GM19043 (cell line): ENCODE results near the gene BRD1.
"Not testable (repeated sequence)": the region's sequence is repeated elsewhere in the genome, so short reads cannot be mapped to it uniquely, and the experiment has no call there.

Source experiments
- ATAC-seq: cut with Tn5 transposase; IDR thresholded peaks from one replicate; pipeline ENCODE4 v1.9.1; 2021; ENCODE audit warnings: low read depth; ENCODE audit not compliant: unreplicated experiment

BRD1 gene

DNA sequence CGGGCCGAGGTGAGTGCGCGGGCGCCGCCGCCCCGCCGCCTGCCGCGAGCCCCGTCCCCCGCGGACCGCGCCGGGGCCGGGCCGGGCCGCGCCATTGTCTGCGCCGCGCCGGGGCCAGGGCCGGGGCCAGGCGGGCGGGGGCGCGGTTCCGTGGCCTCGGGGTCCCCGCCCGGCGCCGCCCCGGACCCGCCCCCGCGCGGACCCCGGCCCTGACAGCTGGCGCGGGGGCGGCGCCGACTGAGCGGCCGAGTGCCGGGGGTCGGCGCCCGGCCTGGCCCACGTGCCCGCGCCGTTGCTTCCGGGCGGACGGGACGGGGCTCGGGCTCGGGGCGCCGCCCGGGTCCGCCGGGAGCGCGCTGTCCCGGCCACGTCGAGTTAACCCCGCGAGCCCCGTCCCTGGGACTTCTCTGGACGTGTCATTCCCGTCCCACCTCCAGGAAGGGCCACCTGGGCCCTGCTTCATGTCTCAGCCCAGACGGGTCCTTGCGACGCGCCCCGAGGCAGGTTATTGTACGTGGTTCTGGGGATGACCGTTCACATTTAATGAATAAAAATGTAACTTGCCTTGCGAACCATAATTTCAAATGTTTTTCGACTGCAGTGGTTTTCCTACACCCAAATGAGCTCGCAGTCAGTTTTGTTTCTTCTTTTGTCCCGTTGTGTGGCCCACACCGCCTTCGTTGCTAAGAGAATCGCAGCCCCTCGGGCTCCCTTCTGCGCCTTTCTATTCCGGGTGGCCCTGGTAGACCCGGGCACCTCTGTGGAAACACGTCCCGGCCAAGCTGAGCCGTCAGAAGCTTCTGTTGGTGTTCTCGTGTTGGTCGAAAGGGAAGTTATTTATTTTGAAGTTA is 26.5 kb upstream of the BRD1 start:
- ATAC-seq = peak; percentile 26

DNA sequence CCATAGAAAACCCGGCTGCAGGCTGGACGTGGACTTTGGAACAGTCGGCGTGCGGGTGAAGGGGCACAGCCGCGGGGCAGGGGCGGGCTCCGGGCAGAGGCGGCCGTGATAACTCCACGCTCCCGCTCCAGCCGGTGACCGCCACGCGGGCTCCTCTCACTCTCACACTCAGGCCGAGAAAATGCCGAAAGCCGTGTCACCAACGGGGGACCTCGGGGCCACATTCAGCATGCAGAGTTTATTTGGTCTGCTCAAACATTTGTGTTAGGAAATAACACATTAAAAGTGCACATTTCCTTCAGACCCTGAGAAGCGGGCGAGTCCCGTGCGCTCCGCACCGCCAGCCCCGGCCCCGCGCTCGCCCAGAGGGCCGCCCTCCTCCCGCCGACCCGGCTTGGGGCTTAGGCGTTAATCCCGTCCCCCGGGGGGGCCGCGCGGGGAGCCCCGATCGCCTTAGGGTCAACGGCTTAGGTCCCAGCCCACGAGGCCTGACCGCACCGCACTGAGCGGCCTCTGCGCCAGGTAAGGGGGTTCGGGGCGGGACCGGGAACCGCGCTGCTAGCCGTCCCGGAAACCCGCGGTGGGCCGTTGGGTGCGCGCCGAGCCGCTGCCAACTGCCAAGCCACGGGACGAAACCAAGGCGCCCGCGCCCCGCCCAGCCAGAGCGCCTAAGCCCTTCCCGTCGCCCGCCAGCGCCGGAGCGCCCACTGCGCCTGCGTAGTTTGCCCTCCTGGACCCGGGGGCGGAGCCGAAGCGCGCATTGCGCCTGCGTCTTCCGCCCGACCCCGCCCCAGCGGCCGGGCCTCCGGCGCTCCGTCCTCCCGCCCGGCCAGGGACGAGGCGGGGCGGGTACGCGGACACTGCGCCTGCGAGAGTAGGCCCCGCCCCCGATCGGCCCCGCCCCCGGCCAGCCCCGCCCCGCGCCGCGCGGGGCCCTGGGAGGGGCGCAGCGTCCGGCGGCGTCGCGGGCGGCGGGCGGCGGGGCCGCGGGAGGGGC is 25.5 kb upstream of the BRD1 start, which contains the start of gene ZBED4:
ZBED4 (plus strand) TSS at position 947 of the 997 bp plus-strand sequence. CDS start 29,819 bp downstream, outside the sequence.
- peak; percentile 69 for ATAC-seq

DNA sequence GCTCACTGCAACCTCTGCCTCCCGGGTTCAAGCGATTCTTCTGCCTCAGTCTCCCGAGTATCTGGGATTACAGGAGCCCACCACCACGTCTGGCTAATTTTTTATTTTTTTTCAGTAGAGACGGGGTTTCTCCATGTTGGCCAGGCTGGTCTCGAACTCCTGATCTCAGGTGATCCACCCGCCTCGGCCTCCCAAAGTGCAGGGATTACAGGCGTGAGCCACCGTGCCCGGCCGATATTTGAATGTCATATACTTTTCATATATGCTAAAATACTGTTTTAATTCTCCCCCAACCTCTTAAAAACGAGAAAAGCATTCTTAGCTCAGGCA is 24.9 kb upstream of the BRD1 start:
- ATAC-seq = not testable (repeated sequence)

DNA sequence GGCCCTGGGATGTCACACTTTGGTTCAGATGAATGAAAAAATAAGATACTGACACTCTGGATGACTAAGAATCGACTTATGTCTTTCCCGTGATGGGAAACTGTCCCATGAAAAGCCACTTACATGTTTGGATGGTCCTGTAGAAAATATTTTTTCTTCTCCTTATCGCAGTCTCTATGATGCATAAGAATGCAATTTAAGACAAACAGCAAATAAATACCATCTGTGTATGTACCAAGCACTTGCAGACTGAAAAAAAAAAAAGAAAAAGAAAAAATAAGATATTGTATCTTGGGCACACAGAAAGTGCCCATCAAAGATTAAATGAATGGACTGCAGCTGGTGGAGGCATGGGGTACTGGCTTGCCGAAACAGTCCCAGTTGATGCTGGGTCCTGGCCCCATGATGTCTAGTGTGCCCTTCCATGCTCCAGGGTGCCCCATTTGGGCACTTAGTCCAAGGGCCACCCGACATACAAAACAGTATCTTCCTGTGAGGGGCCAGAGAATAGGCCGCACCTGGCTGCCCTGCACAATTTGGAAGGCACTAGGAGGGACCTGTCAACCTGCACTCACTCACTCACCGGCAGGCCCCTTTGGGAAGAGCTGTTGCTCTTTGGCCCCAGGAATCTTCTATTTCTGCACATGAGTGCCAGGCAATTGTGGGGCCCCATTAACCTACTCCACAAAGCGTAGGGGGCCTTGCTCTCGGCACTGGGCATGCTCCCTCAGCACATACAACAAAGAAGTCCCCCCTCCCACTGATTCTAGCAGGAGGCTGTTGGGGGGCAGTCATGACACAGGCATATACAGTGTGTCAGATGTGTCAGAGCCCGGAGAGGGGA is 23.5 kb upstream of the BRD1 start:
- no peak for ATAC-seq

DNA sequence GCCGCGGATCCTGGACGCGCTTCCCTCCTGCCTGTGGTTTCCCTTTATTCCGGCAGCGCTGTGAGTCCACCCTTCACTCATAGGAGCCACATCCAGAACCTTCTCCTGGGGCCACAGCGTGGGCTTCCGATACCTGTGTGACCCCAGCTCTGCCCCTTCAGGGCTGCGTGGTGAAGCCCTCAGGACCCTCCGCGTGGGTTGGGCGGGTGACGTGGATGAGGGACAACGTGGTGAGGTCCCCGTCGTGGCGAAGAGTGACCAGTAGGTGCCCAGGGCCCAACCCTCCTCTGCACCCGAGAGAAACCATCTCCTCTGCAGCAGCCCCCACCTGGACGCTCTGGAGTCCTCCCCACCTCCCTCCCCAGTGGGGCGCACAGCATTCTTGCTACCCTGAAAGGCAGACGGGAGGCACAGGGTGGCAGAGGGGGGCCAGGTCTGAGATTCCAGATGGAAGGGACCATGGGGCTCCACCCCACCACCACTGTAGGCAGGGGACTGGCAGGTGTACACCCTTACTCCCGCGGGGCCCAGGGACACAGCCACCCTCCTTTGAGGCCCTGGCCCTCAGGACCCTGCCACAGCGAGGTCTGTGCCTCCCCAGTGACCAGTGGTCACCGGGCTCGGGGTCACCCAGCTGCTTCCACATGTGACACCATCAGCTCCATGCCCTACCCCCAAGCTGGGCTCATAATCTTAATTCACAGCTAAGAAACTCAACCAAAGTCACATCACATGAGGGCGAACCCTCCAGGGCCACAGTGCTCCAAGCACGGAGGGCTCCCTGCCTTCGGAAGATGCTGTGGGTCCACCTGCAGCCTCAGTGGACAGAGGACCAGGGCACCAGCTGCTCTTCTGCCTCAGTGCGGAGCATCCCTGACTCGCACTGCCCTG is 22.6 kb upstream of the BRD1 start:
- no peak for ATAC-seq

DNA sequence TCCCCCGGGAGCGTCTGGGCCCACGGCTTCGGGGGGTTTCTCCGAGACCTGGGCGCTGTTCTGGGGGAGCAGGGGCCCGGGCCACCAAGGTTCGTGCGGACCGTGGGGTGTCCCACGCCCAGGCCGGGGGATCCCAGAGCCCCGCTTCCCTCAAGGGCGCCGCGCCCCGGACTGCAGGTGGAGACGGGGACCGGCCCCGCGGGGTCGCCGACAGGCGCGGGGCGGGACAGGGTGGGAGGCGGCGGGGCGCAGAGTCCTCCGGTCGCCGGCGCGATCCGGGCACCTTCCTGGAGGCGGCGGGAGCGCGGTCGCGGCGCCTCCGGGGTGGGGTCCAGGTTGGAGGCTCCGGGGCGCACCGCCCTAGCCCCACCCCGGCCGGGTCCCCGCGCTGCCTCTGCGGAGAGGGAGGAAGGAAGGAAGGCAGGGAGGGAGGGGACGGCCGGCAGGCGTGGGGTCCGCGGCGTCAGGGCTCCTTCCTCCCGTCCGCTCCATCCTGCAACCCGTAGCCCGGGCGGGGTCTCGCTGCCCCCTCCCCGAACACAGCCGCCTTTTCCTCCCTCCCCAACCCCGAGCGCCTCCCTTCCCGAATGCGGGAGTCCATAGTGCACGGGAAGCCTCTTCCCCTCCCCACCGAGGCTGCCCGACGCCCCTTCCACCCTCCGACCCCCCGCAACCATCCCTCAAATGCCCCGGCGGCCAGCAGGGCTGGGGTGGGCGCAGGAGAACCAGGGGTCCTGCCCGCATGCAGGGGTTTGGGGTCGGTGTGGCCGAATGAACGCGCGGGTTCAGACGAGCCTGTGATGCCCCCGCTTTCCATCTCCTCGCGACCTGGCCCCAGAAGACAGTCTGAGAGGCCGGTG is 21.7 kb upstream of the BRD1 start:
- ATAC-seq = no peak

DNA sequence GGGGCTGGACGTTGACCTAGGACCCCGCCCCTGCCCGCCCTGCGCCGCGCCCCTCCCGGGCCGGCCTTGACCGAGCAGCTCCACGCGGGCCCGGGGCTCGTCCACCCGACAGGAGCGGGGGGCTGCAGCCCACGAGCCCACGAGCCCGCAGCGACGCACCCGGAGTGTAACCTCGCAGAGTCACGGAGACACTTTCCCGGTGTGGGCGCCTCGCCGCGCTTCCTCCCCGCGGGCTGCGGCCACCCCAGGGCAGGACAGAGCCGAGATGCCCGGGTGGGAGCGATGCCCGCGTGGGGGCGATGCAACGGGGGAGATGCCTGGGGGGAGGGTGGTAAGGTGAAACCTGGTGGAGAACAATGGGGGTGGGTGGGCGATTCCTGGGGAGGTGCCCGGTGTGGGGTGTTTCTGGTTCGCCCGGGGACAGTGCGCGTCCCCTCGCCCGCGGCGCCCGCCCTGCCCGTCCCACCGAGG is 21.1 kb upstream of the BRD1 start:
- no peak for ATAC-seq

DNA sequence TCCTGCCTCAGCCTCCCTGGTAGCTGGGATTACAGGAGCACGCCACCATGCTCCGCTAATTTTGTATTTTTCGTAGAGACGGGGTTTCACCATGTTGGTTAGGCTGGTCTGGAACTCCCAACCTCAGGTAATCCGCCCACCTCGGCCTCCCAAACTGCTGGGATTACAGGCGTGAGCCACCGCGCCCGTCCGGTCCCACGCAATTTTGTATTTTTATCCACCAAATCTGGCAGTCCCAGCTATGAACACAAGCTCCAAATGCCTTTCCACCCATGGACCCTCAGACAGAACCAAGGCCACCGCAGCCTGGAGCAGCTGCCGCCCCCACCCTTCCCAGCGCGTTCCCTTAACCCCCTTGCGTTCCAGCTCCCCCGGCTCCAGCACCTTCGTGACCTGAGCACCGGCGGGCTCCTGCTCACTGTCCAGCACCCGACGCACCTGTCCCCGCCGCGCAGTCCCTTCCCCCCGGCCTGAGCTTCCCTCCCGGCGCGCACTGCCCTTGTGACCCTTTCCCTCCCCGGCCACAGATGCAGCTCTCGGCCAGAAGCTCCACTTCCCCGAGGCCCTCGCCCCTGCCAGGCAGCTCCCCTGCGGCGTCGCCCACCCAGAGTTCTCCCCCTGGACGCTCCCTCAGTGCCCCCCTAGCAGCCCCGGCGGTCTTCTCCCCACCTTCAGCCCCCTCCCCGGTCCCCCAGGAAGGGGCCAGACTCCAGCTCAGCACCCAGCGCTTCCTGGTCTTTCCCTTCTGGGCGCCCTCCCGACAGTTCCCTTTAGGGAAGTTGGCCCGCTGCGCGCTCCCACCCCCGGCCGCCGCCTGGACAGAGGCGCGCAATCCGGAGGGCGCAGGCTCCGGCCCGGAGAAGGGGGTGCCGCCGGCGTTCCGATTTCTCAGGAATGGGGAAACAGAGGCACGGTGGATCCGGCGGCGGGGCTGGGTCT is 20.3 kb upstream of the BRD1 start:
- no peak for ATAC-seq

DNA sequence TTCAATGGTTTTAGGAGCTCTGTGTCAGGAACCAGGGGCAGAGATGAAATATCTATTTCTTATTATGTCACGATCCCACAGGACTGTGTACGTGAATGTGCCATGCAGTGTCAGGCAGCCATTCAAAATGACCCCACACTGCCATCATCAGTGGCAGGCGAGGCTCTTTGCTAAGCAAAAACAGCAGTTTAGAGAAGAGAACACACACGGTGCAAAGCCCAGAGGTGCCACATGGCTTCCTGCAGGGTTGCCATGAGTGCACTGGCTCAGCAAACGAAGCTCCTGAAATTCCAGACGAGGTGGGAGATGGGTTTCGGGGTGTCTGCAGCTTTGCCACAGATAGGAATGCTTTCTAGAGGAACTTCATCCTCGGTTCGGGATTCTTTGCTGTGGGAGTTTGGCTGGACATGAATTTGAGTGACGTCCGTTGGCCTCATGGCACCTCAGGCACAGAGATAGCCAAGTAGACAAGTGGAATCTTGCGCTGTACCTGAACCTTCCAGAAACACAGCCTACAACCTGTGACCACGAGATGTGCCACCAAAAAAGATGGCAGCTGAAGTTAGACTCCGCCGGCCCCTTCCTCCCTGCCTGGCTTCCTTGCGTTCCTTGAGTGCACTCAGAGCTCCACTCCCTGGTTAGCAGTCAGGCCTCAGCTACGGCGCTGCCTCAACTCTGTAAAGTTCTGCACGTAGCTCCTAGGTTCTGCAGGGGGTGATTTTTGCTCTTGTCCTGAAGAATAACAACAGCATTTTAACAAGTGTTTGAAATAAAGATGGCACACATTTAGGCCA is 18.2 kb upstream of the BRD1 start:
- ATAC-seq = no peak

DNA sequence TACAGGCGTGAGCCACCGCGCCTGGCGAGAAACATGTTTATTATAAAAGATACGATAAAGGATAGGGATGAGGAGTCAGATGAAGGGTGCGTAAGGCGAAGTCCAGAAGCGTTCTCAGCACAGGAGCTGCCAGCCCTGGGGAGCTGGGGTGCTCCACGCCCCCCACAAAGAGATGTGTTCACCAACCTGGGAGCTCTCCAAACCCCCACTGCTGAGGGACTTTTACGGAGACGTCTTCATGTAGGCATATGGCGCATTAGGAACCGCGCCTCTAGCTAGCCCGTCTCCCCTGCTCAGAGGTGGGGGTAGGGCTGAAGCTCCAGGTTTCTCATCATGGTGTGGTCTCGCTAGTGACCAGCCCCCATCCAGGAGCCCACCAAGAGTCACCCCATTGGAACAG is 17.6 kb upstream of the BRD1 start:
- no peak for ATAC-seq

DNA sequence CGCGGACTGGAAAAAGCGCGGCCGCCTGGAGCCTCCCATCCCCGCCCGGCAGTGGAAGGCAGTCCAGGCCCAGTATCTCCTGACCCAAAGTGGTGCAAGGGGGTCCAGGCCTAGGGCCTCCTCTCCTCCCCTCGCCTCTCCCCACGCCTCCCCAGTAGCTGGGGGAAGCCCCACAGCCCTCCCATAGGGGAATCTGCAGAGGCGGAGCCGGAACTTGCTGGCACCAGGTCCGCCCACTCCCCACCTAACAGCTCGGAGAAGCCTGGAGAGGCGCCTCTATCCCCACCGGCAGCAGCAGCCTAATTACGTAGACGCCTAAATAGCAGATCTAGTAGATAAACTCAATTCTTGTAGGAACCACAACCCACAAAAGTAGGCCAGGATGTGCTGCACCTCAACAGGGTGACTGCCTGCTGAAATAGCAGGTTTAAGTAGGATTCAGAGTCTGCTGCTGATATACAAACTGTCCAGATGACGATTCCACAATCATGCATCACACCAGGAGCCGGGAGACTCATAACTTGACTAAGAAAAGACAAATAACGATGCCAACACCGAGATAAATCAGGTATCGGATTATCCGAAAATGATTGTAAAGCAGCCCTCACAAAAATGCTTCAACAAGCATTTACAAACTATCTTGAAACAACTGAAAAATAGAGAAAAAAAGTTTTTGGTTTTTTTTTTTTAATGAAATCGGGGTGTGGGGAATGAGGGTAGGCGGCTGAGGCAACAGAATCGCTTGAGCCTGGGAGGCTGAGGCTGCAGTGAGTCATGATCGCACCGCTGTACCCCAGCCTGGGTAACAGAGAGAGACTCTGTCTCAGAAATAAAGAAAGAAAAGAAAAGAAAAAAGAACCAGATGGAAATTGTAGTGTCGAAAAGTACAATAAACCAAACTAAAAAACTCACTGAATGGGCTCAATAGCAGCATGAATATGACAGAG is 11.4 kb upstream of the BRD1 start:
- no peak for ATAC-seq

DNA sequence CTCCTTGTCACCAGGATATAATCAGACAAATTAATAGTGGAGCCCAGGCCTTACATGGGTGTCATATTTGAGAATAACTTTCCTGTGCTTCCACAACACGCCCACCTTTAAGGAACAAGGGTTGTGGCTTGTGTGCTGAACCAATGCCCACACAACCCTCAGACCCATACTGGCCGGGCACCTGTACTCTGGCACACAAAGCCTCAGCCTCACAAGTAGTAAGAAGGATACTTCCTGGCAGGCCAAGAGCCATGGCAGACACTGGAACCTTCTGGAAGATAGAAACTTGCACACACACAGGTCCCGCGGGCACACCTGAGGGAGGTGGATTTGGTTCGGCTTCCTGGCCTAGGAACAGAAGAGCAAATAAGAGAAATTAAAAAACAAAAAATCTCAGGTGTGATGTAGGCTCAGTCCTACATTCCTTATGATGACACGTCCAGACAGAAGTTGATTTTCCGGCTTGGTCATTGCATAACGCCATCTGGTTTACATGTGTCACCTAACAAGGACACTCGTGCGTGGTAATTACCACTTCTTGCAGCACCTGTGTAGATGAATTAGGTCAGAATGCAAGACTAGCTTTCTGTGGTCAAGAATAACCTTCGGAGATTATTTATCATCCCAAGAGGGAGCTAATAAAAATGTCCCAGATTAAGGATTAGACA is 5.8 kb upstream of the BRD1 start:
- no peak for ATAC-seq

DNA sequence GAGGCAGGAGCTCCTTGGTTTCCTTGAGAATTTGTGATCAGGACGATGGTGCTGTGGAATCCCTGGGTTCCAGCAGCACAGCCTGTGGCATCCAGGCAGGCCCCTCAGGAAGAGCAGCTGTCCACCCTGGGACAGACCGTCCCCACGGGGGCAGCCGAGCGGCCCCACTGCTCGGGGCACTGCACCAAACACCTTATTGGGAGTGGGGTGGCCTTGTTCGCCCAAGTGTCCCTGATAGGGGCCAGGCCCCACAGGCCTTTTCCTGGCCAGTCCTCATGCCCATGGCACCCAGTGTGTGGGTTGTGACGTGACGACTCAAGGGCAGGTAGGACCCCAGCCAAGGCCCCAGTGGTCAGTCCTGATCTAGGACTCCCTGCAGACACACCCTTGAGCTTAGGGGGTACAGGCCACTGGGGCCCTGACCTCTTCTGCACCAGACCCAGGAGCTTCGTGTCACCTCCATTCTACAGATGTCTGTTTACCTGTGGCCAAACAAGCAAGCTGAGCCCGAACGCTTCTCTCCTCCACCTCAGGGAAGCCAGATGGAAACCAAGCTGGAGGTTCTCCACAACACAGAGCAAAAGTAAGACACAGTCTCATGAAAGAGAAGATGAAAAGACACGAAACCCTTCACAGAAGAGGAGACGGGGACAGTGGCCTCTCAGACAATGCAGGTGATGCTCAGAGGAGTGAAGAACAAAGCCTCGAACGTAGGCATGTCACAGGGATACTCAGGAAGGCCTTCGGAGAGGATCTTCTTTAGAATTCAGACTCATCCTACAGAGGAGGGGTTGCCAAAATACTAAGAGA is 1.6 kb upstream of the BRD1 start:
- no peak for ATAC-seq

DNA sequence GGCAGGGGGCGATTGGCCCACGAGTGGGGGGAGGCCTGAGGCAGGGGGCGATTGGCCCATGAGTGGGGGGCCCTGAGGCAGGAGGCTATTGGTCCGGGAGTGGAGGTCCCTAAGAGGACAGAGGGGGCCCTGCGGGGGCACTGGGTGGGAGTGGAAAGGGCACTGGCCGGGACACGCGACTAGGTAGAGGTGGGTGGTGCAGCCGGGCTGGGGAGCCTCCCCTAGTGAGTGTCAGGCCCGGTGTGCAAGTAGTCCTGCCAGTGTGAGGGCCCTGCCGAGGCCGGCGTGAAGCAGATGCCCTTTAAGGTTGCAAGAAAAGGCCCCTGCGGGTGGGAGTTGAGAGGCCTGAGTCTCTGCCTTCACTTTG is 909 bp upstream of the BRD1 start:
- ATAC-seq = no peak
